HL-60/S4 (cell line): Measurements from ENCODE around the gene BCL7A.

Experiments used
- in situ Hi-C: fragments of 300-500 bp; cut with MboI; formaldehyde crosslinking; loops from 2 replicates; pipeline ENCODE4 v1.14.3; 2022; ENCODE audit warnings: low sequenced_read_pairs

Gene BCL7A

DNA sequence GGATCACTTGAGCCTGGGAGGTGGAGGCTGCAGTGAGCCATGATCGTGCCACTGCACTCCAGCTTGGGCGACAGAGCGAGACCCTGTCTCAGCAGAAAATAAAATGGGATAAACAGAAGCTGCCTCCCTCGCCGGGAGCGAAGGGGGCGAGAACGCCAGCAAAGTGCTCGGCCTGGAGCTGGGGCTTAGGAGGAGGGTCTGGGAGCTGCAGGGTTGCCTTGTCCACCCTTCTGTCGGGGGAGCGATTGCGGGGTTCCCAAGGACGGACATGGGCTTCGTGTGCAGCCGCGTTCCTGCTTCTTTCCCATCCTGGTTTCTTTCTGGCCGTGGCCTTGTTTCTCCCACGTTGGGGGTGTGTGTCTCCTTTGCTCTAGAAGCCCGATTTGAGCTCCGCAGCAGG lies 29.0 kb downstream of the BCL7A start:
- in situ Hi-C loops: no loop called here

DNA sequence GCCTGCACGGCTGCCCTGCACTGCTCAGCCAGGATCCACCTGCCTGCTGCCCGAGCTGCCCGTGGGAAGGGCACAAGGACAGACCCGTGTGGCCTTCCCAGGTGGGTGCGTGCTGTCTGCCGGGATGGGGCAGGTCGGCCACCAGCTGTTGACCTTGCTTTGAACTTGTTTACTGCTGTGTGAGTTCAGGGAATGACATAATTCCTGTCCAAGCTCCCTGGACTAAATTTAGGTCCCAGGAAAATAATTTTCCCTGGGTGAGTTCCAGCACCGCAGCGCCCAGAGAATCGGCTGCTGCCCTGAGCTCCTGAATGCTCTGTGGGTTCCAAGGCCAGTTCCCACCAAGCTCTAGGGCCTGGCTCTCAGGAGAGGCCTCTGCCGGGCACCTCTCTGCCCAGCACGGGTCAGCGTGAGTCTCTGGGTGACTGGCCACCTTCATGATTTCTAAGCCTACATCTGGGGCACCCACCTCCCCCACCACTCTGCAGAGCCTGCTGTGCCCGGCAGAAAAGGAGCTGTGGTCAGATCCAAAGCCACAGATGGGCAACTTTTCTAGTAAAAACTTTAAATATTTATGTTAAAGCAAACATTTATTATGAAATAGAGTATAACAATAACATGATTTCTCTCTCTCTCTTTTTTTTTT lies 29.7 kb downstream of the BCL7A start:
- in situ Hi-C loops: no loop called here

DNA sequence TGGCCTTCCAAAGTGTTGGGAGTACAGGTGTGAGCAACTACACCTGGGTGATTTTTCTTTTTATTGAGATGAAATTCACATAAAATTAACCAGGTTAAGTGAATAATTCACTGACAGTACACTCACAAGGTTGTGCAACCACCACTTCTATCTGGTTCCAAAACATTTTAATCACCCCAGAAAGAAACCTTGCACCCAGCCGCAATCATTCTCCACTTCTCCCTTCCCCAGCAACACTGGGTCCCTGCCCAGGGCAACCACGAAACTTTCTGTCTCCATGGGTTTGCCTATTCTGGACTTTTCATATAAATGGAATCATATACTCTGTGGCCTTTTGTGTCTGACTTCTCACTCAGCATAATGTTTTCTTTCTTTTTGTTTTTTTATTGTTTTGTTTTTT lies 30.6 kb downstream of the BCL7A start:
- in situ Hi-C loops: no loop called here

DNA sequence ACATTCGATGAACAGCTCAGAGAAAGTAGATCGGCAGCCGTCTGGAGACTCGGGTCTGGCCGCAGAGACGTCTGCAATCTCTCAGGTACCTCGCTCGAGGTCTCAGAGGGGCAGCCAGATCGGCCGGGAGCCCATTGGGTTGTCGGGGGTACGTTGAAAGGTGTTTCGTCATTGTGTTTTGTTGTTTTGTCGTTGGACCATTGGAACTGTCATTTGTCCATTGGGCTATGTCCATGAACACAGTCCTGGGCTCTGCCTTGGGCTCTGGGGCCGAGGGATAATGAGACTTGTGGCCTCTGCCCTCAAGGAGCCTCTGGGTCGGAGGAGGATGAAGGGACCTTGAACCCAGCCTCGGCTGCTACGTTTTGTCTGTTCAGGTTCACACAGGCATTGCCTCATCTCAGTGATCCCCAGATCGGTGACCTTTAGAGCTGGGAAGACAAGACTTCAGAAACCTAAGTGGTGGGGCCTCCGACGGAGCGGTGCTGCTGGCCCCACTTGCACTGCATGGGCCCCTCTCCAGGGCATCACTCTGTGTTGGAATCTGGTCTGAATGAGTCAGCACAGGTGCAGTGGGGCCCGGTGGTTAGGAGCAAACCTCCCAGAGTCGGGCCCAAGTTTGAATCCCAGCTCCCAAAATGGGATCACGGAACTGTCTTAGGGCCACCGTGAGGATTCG lies 33.3 kb downstream of the BCL7A start:
- in situ Hi-C loops: loop anchor here (5.0 kb wide), 1 partner anchor 67 kb away; no protein-coding TSS in a partner anchor

- in situ Hi-C loops: loop anchor here (5.0 kb wide), 1 partner anchor 66 kb away; no protein-coding TSS in a partner anchor
Observed at GRCh38 chr12:122056406-122056805, 34.7 kb downstream of the BCL7A start.

DNA sequence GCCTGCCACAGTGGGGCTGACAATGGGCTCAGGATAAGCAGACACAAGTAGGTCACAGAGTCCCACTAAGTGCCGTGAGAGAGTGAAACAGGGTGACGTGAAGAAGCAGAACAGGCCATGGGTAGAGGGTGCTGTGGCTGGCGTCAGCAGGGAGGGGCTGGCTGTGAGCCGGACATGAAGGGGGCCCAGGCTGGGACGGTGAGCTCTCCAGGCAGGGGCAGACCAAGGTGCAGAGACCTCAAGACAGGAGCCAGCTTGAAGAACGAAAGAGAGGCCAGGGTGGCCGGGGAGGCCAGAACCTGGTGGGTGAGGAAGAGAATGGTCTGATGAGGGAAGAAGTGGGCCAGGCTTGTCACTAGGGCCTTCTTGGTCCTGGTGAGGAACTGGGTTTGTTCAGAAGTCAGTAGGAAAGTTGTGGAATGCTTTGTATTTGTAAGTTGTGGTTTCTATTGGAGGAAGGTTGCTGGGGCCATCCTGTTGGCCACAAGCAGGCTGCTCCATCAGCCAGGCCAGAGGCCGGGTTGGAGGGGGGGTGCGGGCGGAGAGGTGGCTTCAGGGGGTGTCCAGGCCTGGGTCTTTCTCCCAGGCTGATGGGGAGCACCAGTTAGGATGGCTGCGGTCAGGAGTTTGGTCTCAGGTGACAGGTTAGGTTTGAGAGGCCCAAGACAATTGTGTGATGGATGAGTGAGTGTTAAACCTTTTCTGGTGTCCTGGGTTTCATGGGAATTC lies 35.5 kb downstream of the BCL7A start:
- in situ Hi-C loops: loop anchor here (5.0 kb wide), 1 partner anchor 65 kb away; no protein-coding TSS in a partner anchor

DNA sequence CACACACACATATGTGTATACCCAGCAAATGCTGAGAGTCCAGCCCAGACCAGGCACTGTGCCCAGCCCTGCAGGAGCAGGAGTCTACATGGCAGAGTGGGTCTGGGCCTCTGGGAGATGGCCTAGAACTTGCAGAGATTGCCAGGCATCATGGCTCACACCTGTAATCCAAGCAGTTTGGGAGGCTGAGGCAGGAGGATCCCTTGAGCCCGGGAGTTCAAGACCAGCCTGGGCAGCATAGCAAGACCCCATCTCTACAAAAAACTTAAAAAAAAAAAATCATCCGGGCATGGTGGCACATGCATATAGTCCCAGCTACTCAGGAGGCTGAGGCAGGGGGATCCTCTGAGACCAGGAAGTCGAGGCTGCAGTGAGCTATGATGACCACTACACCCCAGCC lies 36.1 kb downstream of the BCL7A start:
- in situ Hi-C loops: loop anchor here (5.0 kb wide), 1 partner anchor 65 kb away; no protein-coding TSS in a partner anchor

GRCh38 chr12:122058549-122059149 lies 37.0 kb downstream of the BCL7A start:
- in situ Hi-C loops: loop anchor here (5.0 kb wide), 1 partner anchor 64 kb away; no protein-coding TSS in a partner anchor

GRCh38 chr12:122059203-122059960 lies 37.7 kb downstream of the BCL7A start:
- in situ Hi-C loops: loop anchor here (5.0 kb wide), 1 partner anchor 63 kb away; no protein-coding TSS in a partner anchor

GRCh38 chr12:122060081-122060501 lies 38.4 kb downstream of the BCL7A start:
- in situ Hi-C loops: no loop called here

DNA sequence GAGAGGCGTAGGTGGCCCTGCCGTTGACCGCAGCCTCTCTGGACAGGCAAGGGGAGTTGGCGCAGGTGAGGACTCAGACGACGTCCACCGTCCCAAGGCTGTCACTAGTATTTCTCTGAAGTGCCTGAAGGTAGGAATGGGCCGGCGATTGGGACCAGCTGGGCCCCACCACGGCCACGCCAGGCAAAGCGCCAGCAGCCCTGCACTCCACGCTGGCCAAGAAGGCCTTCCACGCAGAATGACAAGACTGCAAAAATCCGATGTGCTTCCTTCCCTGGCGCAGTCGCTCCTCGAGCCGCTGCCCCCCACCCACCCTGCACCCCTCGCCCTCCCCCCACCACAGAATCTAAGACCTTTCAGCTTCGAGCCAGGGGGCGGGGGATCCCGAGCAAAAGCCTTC lies 39.6 kb downstream of the BCL7A start:
- in situ Hi-C loops: no loop called here

GRCh38 chr12:122062832-122063693 lies 41.4 kb downstream of the BCL7A start:
- in situ Hi-C loops: no loop called here

DNA sequence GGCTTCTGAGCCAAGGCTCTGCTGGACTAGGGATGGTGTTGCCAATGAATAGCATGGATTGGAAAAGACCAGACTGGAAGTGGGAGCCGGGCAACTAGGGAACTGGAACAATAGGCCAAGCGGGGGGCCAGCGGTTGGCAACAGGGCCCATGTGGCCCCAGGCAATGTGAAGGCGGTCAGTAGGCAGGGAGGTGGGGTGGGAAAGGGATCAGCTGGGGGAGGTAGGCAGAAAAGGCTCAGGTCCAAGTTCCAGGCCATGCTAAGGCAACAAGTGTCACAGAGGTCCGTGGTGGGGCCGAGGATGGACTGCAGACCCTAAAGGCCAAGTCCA lies 42.0 kb downstream of the BCL7A start:
- in situ Hi-C loops: no loop called here

- in situ Hi-C loops: no loop called here
Observed at GRCh38 chr12:122064025-122064777, 42.5 kb downstream of the BCL7A start.

DNA sequence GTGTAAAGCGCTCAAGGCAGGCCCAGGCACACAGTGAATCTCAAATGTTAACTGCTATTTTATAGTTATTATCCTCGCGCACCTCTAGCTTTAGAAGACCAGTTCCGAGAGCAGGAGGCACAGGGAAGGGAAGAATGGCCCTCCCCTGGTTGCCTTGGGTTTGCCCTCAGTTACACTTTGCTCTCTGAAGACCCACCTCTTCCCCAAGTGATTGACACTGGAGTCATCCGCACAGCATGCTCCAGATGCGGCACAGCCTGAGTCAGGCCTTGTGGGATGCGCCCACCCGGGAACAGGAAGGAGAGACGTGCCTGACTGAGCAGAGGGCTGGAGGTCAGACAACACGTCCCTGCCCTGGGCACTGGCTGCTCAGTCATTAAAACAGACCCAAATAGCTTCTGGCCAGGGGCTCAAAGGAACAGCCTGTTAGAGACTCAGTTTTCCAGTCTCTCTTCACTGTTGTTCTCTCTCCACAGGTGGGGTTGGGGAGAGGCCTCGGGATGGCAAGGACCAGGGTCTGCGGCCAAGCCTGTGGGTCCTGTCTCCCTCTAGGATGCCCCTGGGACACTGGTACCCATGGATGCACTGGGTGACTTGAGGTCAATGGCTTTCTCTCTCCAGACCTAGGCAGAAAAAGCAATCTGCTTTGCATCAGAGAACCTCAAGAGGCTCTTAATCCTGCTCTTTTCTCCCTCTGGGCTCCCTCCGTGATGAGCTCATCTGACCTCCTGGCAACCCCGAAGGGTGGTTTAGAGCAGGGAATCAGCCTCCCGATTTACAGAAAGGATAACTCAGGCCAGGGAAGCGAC lies 43.3 kb downstream of the BCL7A start:
- in situ Hi-C loops: no loop called here

GRCh38 chr12:122067548-122067947 lies 45.9 kb downstream of the BCL7A start:
- in situ Hi-C loops: no loop called here

- in situ Hi-C loops: no loop called here
Observed at GRCh38 chr12:122067966-122068365, 46.3 kb downstream of the BCL7A start.
